Lower lobe of right lung (tissue), 2 donors: ENCODE data around the gene NCK2. TPM values are rescaled to one million over a fixed set of nuclear protein-coding genes. Genes with fewer than 3 reads are reported as not detected.

ENCODE experiments used
- ATAC-seq, 2 donors: fragments of 200-7000 bp; cut with Tn5 transposase; one replicate each; pipeline ENCODE4 v1.9.1; 2020 to 2022; ENCODE audit warnings: mild to moderate bottlenecking in 2 of 2, moderate library complexity in 2 of 2
- DNase-seq: peaks from one replicate; pipeline ENCODE4 v3.0.0-alpha.2; 2020
- H3K27ac ChIP-seq: fragments of 200-600 bp; one replicate; pipeline ENCODE4 v1.8.0; 2022
- H3K27me3 ChIP-seq: fragments of 200-600 bp; one replicate; pipeline ENCODE4 v1.8.0; 2022; ENCODE audit warnings: low read depth
- H3K36me3 ChIP-seq: fragments of 200-600 bp; one replicate; pipeline ENCODE4 v1.8.0; 2022; ENCODE audit warnings: mild to moderate bottlenecking
- H3K4me1 ChIP-seq: fragments of 200-600 bp; one replicate; pipeline ENCODE4 v1.8.0; 2022
- H3K4me3 ChIP-seq: fragments of 200-600 bp; one replicate; pipeline ENCODE4 v1.8.0; 2022; ENCODE audit warnings: mild to moderate bottlenecking
- H3K9me3 ChIP-seq: fragments of 200-600 bp; one replicate; pipeline ENCODE4 v1.8.0; 2022
- intact Hi-C: fragments of 100-400 bp; cut with DNase I; formaldehyde crosslinking; loops from one replicate; pipeline ENCODE4 v1.11.0; 2022
- total RNA-seq: library from RNA; stranded (reverse); fragmentation: NEBNext Ultra II Directional; extraction: Animal tissue kit (Norgen Biotek cat#: 25700); gene quantifications from one replicate; pipeline ENCODE4 v1.2.1, GENCODE V29; 2021
- TF ChIP-seq, protein P1 (sequence below): fragments of 200-600 bp; IDR thresholded peaks from one replicate; pipeline ENCODE4 v1.8.0; 2022; ENCODE audit warnings: antibody characterized with exemption, mild to moderate bottlenecking
- donor health status: DM: no; HTN: yes; CAD: no; lungs with severe emphysema.

The NCK2 gene
- total RNA-seq, 1 donor from 2014 or later: 36.7 TPM

GRCh38 chr2:105836341-105836740 is 91.6 kb downstream of the NCK2 start:
- Histone ChIP-seq H3K4me3 (no peak overlapping the region), H3K4me1 (no peaks in the 10 kb centered on the region), H3K27ac (no peak overlapping the region), H3K36me3 (no peaks in the 10 kb centered on the region), H3K9me3 (peaks cover 44% of the 10 kb centered on the region), H3K27me3 (no peaks in the 10 kb centered on the region)
- intact Hi-C loops: no loop called here
- DNase-seq (no peak), ATAC-seq (no peak)
- TF ChIP-seq, protein P1, sequence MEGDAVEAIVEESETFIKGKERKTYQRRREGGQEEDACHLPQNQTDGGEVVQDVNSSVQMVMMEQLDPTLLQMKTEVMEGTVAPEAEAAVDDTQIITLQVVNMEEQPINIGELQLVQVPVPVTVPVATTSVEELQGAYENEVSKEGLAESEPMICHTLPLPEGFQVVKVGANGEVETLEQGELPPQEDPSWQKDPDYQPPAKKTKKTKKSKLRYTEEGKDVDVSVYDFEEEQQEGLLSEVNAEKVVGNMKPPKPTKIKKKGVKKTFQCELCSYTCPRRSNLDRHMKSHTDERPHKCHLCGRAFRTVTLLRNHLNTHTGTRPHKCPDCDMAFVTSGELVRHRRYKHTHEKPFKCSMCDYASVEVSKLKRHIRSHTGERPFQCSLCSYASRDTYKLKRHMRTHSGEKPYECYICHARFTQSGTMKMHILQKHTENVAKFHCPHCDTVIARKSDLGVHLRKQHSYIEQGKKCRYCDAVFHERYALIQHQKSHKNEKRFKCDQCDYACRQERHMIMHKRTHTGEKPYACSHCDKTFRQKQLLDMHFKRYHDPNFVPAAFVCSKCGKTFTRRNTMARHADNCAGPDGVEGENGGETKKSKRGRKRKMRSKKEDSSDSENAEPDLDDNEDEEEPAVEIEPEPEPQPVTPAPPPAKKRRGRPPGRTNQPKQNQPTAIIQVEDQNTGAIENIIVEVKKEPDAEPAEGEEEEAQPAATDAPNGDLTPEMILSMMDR: no peak

GRCh38 chr2:105836840-105837692 is 92.4 kb downstream of the NCK2 start:
- Histone ChIP-seq H3K4me3 (no peak overlapping the region), H3K4me1 (no peaks in the 10 kb centered on the region), H3K36me3 (no peaks in the 10 kb centered on the region), H3K9me3 (peaks cover 39% of the 10 kb centered on the region), H3K27ac (no peak overlapping the region), H3K27me3 (no peaks in the 10 kb centered on the region)
- intact Hi-C loops: no loop called here
- TF ChIP-seq, protein P1: no peak
- DNase-seq (no peak), ATAC-seq (no peak)

GRCh38 chr2:105839793-105840192 is 95.1 kb downstream of the NCK2 start:
- TF ChIP-seq, protein P1: no peak
- no peak overlapping the region for H3K27ac ChIP-seq
- H3K9me3 ChIP-seq: peaks cover 13% of the 10 kb centered on the region
- no peaks in the 10 kb centered on the region for H3K36me3 ChIP-seq
- DNase-seq (no peak), ATAC-seq (no peak)
- no peaks in the 10 kb centered on the region for H3K4me1 ChIP-seq
- H3K4me3 ChIP-seq: no peak overlapping the region
- intact Hi-C loops: no loop called here
- H3K27me3 ChIP-seq: no peaks in the 10 kb centered on the region

DNA sequence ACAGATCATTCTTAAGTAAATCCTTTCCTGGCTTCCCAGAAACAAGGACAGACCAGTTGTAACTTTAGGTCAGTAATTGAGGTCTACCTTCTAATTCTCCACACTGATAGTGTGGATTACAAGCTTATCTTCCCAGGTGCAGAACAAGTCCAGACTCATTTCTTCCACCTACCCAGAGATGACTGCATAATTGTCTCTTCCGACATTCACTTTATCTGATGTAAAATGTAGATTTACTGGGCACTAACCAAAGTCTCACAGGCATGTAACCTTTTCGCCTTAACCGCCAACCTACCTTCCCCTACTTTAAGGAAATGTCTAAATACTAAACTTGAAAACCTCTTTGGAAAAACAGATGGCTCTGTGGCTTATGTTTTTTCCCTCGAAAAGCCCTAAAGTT is 96.2 kb downstream of the NCK2 start:
- Histone ChIP-seq H3K4me3 (no peak overlapping the region), H3K36me3 (no peaks in the 10 kb centered on the region), H3K4me1 (no peaks in the 10 kb centered on the region), H3K27me3 (no peaks in the 10 kb centered on the region), H3K9me3 (peaks cover 2% of the 10 kb centered on the region), H3K27ac (no peak overlapping the region)
- ATAC-seq: no peak
- DNase-seq: no peak
- TF ChIP-seq, protein P1: no peak
- intact Hi-C loops: no loop called here

- H3K9me3 ChIP-seq: no peaks in the 10 kb centered on the region
- no peaks in the 10 kb centered on the region for H3K27me3 ChIP-seq
- H3K4me3 ChIP-seq: no peak overlapping the region
- DNase-seq (no peak), ATAC-seq (no peak)
- TF ChIP-seq, protein P1: no peak
- intact Hi-C loops: no loop called here
- H3K27ac ChIP-seq: no peak overlapping the region
- no peaks in the 10 kb centered on the region for H3K36me3 ChIP-seq
- no peaks in the 10 kb centered on the region for H3K4me1 ChIP-seq
Measured at GRCh38 chr2:105841551-105841950, 96.8 kb downstream of the NCK2 start.
